Mesothelial cell of epicardium (in vitro differentiated cells): ENCODE measurements around the gene ZBTB4. TPM values are rescaled to one million over a fixed set of nuclear protein-coding genes. Genes with fewer than 3 reads are reported as not detected.
A peak's percentile ranks its signal among the peaks of the same experiment; 100 is the strongest.

Experiments used
- DNase-seq, 2 experiments: peaks; one replicate each; pipeline ENCODE4 v3.0.0; 2021; ENCODE audit warnings: low spot score in 2 of 2; ENCODE audit not compliant: unreplicated experiment in 2 of 2
- H3K27ac Mint-ChIP-seq: 2 replicates; pipeline ENCODE4 v1.8.0; 2021; ENCODE audit warnings: mixed read lengths
- H3K27me3 Mint-ChIP-seq: 2 replicates; pipeline ENCODE4 v1.8.0; 2021; ENCODE audit warnings: low read depth, mixed read lengths
- H3K36me3 Mint-ChIP-seq: 2 replicates; pipeline ENCODE4 v1.8.0; 2021; ENCODE audit warnings: mixed read lengths
- H3K4me1 Mint-ChIP-seq: 2 replicates; pipeline ENCODE4 v1.8.0; 2021; ENCODE audit warnings: mixed read lengths
- H3K4me3 Mint-ChIP-seq: 2 replicates; pipeline ENCODE4 v1.8.0; 2021; ENCODE audit warnings: mild to moderate bottlenecking, moderate library complexity, mixed read lengths
- H3K9me3 Mint-ChIP-seq: 2 replicates; pipeline ENCODE4 v1.8.0; 2021; ENCODE audit warnings: mixed read lengths
- total RNA-seq: library from RNA; stranded (reverse); gene quantifications from 3 replicates; pipeline ENCODE4 v1.2.1, GENCODE V29; 2021
- TF ChIP-seq, protein P1 (sequence below): fragments of 200-600 bp; sonication (generic); IDR thresholded peaks from one replicate; pipeline ENCODE4 v1.5.0; 2021; ENCODE audit warnings: antibody characterized with exemption; ENCODE audit not compliant: unreplicated experiment

Gene ZBTB4
- total RNA-seq, 1 donor from 2014 or later = 39.7 TPM

DNA sequence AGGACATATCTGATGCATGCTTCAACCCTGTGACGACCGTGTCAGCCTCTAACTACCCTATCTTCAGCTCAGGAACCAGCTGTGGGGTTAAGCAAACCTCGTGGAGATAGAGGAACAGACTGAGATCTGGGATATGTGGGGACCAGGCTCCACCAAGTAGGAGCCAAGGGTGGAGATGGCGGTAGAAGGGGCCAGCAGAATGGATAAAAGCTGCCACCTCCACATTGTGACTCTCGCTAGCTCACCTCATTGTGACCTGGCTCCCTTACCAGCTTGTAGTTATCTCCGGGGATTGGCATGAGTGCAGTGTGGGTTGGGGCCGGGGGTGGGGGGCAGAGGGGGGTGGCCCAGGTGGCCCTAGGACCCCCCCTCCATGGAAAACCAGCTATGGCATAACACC, 54.1 kb downstream of the ZBTB4 start, which contains the start of gene SPEM2:
SPEM2 (plus strand) TSS at position 301 of the 400 bp plus-strand sequence; CDS start at position 374, 73 bp downstream.
- Mint-ChIP-seq H3K4me3 (no peak within 1 kb of the TSS), H3K27me3 (no peaks in the 10 kb centered on the region), H3K9me3 (no peaks in the 10 kb centered on the region), H3K36me3 (no peaks in the 10 kb centered on the region), H3K27ac (no peak within 1 kb of the TSS), H3K4me1 (no peaks in the 10 kb centered on the region)
- DNase-seq = no peak
- TF ChIP-seq, protein P1, sequence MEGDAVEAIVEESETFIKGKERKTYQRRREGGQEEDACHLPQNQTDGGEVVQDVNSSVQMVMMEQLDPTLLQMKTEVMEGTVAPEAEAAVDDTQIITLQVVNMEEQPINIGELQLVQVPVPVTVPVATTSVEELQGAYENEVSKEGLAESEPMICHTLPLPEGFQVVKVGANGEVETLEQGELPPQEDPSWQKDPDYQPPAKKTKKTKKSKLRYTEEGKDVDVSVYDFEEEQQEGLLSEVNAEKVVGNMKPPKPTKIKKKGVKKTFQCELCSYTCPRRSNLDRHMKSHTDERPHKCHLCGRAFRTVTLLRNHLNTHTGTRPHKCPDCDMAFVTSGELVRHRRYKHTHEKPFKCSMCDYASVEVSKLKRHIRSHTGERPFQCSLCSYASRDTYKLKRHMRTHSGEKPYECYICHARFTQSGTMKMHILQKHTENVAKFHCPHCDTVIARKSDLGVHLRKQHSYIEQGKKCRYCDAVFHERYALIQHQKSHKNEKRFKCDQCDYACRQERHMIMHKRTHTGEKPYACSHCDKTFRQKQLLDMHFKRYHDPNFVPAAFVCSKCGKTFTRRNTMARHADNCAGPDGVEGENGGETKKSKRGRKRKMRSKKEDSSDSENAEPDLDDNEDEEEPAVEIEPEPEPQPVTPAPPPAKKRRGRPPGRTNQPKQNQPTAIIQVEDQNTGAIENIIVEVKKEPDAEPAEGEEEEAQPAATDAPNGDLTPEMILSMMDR = no peak

DNA sequence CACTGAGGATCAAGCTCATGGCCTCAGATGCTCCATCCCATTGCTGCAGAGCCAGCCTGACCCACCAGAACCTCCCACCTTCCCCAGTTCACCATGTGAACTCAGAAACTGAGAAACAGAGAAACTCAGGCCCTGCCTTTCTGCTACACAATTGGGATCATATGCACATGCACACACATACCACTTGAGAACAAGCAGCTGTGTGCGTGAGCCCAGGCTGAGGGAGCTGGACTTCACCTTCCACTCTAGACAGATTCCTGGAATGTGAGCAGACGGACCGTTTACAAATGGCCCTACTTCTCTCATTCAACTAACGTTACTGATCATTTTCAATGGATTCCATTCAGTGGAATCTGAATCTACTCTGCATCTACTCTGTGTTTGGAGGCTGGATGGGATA, 55.8 kb downstream of the ZBTB4 start:
- Mint-ChIP-seq H3K9me3 (no peaks in the 10 kb centered on the region), H3K27me3 (no peaks in the 10 kb centered on the region), H3K4me1 (no peaks in the 10 kb centered on the region), H3K27ac (no peak overlapping the region), H3K4me3 (no peak overlapping the region), H3K36me3 (no peaks in the 10 kb centered on the region)
- TF ChIP-seq, protein P1 = no peak
- DNase-seq = no peak

DNA sequence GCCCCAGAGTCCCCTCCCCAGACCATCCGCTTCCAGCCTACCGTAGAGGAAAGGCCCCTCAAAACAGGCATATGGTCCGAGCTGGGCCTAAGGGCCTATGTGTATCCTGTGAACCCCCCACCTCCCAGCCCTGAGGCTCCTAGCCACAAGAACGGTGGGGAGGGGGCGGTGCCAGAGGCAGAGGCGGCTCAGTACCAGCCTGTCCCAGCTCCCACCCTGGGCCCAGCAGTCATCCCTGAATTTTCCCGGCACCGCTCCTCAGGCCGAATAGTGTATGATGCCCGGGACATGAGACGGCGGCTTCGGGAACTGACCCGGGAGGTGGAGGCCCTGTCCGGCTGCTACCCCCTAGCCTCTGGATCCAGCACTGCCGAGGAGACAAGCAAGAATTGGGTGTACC, 58.2 kb downstream of the ZBTB4 start:
- Mint-ChIP-seq H3K27ac (no peak overlapping the region), H3K9me3 (no peaks in the 10 kb centered on the region), H3K4me3 (no peak overlapping the region), H3K36me3 (peaks cover 6% of the 10 kb centered on the region), H3K27me3 (no peaks in the 10 kb centered on the region), H3K4me1 (no peaks in the 10 kb centered on the region)
- no peak for DNase-seq
- TF ChIP-seq, protein P1 = no peak

DNA sequence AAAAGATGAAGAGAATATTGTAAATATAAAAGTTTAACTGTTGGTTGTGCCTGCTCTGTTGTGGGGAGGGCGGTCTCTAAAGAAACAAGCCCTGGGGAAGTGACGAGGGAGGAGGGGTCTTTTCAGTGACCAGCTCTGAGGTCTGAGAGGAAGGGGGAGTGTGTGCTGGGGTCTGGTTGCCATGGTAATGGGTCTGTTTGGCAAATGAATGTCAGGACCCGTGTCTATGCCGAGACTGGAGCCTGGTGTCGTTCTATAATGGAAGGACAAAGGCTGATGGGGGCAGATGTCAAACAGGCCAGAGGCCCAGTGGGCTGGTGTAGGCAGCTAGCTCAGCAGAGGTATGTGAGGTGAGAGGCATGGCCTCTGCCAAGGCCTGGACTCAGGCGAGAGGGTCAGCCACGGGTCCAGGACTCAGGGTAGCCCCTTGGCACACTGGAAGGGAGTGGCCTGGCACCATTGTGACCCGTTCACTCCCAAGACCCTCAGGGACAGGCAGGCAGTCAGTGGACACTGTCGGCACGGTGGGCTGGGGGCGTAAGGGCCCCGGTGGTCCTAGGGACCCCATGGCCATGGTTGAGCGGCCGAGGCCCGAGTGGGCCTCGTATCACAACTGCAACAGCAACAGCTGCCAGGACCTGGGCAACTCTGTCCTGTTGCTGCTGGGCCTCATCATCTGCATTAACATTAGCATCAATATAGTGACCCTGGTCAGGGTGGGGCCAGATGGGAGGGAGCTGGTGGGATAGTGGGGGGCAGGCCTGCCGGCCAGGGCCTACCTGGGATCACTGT, 59.4 kb downstream of the ZBTB4 start, which contains the start of gene SPEM1:
SPEM1 (plus strand) TSS at position 506 of the 792 bp plus-strand sequence; CDS start at position 567, 61 bp downstream.
- DNase-seq = no peak
- no peaks in the 10 kb centered on the region for H3K9me3 Mint-ChIP-seq
- no peaks in the 10 kb centered on the region for H3K4me1 Mint-ChIP-seq
- H3K36me3 Mint-ChIP-seq = peaks cover 13% of the 10 kb centered on the region
- TF ChIP-seq, protein P1 = no peak
- H3K4me3 Mint-ChIP-seq = no peak within 1 kb of the TSS
- peak within 1 kb of the TSS; percentile 22 for H3K27ac Mint-ChIP-seq
- H3K27me3 Mint-ChIP-seq = no peaks in the 10 kb centered on the region

DNA sequence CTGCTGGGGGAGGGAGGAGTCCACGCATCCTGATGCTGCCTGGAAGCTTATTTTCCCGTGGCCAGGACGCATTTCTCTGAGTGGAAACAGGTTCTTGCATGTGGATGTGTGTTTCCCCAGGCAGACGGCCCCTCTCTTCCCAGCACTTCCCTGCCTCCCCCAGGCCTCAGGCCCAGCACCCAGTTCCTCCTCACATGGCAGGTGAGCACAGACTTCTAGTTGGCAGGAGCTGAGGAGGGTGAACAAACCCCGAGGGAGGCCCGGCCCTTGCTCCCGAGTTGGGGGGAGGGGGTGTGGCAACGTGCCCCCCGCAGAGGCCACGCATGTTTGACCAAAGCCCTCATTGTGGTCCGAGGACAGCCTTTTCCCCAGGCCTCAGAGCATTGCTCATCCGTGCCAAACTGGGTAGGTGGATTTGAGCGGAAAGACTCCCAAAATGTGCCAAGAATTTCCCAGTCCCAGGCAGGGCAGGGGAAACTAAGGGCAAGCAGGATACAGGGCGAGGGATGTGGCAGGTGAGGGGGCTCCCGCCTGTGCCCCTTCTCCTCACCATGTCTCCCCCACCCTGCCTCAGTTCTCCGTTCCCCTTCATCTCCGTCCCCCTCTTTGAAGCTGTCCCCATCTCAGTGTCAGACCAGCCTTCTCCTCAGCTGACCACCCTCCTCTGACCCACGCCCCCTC, 60.8 kb downstream of the ZBTB4 start:
- TF ChIP-seq, protein P1 = no peak
- Mint-ChIP-seq H3K36me3 (peaks cover 17% of the 10 kb centered on the region), H3K4me3 (no peak overlapping the region), H3K27me3 (no peaks in the 10 kb centered on the region), H3K9me3 (no peaks in the 10 kb centered on the region), H3K27ac (no peak overlapping the region), H3K4me1 (no peaks in the 10 kb centered on the region)
- DNase-seq = no peak
